GM12892 (cell line): Measurements from ENCODE around the gene EGFR.

Source experiments
- POLR2A ChIP-seq: IDR thresholded peaks from 2 replicates; pipeline ENCODE4 v1.6.1; 2011; ENCODE audit warnings: low read depth, low read length, control low read depth
- POLR2AphosphoS5 ChIP-seq: IDR thresholded peaks from 2 replicates; pipeline ENCODE4 v1.6.1; 2011; ENCODE audit warnings: low read depth, low read length, control low read depth
- TAF1 ChIP-seq: IDR thresholded peaks from 2 replicates; pipeline ENCODE4 v1.6.1; 2011; ENCODE audit warnings: low read depth, mild to moderate bottlenecking, control low read depth, low read length, borderline replicate concordance

GRCh38 chr7:55155351-55156117 lies 136.7 kb downstream of the EGFR start:
- TF ChIP-seq POLR2A: no peak
- no peak for TF ChIP-seq POLR2AphosphoS5
- TF ChIP-seq TAF1: no peak
